Spleen (tissue), 7 donors: ENCODE measurements around the gene ECT2L.

Source experiments
- CTCF ChIP-seq, 11 experiments: fragments of 200-600 bp in 7 of 11; fragments of 450-650 bp in 4 of 11; sonication (generic) in 4 of 11; IDR thresholded peaks in 8 of 11; conservative IDR thresholded peaks in 3 of 11; 1 replicate in 7 of 11; 2 replicates in 4 of 11; pipeline versions ENCODE4 v1.4.0 to v1.8.0; 2016 to 2021; ENCODE audit warnings: antibody characterized with exemption in 11 of 11, inconsistent platforms in 4 of 11, mild to moderate bottlenecking in 1 of 11
- POLR2A ChIP-seq, 3 donors: fragments of 450-650 bp; IDR thresholded peaks; one replicate each; pipeline ENCODE4 v1.5.1; 2017; ENCODE audit warnings: antibody characterized with exemption in 3 of 3, mild to moderate bottlenecking in 1 of 3
- POLR2AphosphoS5 ChIP-seq, 3 donors: sonication (generic); formaldehyde crosslinking; IDR thresholded peaks; one replicate each; pipeline ENCODE4 v1.5.1; 2017; ENCODE audit warnings: antibody characterized with exemption in 3 of 3
- donor health status: DM: no; HTN: no; CAD: no; lungs with moderate emphysema.
- donor health status: DM: no; HTN: no; CAD: no.
- donor health status: DM: no; HTN: no; CAD: no.

GRCh38 chr6:138873191-138873590 is 77.3 kb downstream of the ECT2L start:
- no peak for TF ChIP-seq POLR2A (IDR thresholded peaks at IDR 0.05)
- TF ChIP-seq CTCF (IDR thresholded peaks at IDR 0.05 in 8 of 11, conservative IDR thresholded peaks at IDR 0.05 in 3 of 11), result no peak
- TF ChIP-seq POLR2AphosphoS5 (IDR thresholded peaks at IDR 0.05), result no peak
